SK-N-MC (cell line): ENCODE measurements around the gene SPDYE1.
"Not testable (repeated sequence)": the region's sequence is repeated elsewhere in the genome, so short reads cannot be mapped to it uniquely, and the experiment has no call there.

Experiments used
- DNase-seq: peaks from one replicate; pipeline ENCODE4 v3.0.0-alpha.2; 2011; ENCODE audit warnings: low read depth, low spot score
- H3K27ac ChIP-seq: fragments of 200-600 bp; sonication (generic); 2 replicates; pipeline ENCODE4 v1.5.1; 2016; ENCODE audit warnings: mixed run types
- H3K36me3 ChIP-seq: fragments of 200-600 bp; sonication (generic); 2 replicates; pipeline ENCODE4 v1.6.1; 2017; ENCODE audit warnings: antibody characterized with exemption, low read length, mixed read lengths; ENCODE audit not compliant: insufficient read depth
- H3K4me3 ChIP-seq: fragments of 200-600 bp; sonication (generic); 2 replicates; pipeline ENCODE4 v1.5.1; 2016
- H3K9ac ChIP-seq: fragments of 200-600 bp; sonication (generic); 2 replicates; pipeline ENCODE4 v1.8.0; 2017; ENCODE audit warnings: mixed run types, mixed read lengths; ENCODE audit not compliant: insufficient read length
- H3K9me3 ChIP-seq: fragments of 200-600 bp; sonication (generic); 2 replicates; pipeline ENCODE4 v1.6.1; 2017; ENCODE audit warnings: low read depth, mild to moderate bottlenecking, antibody characterized with exemption, low read length, moderate library complexity, mixed read lengths
- EZH2 ChIP-seq: fragments of 200-600 bp; sonication (generic); IDR thresholded peaks from one replicate; pipeline ENCODE4 v1.6.1; 2017; ENCODE audit warnings: antibody characterized with exemption
- FOXP2 ChIP-seq: optimal IDR thresholded peaks from 2 replicates; pipeline ENCODE3; 2011; ENCODE audit warnings: mild to moderate bottlenecking, moderate library complexity; ENCODE audit not compliant: insufficient read depth; ENCODE audit errors: extremely low read length, control extremely low read depth
- POLR2AphosphoS5 ChIP-seq: IDR thresholded peaks from 2 replicates; pipeline ENCODE4 v1.6.1; 2012; ENCODE audit warnings: mild to moderate bottlenecking, low read depth, low read length, borderline replicate concordance

Gene SPDYE1

GRCh38 chr7:43977525-43977924, 20.2 kb upstream of the SPDYE1 start:
- H3K36me3 ChIP-seq = no peaks in the 10 kb centered on the region
- TF ChIP-seq FOXP2 (no peak), EZH2 (no peak), POLR2AphosphoS5 (no peak)
- no peaks in the 10 kb centered on the region for H3K9me3 ChIP-seq
- H3K9ac ChIP-seq = no peak overlapping the region
- DNase-seq = no peak
- H3K4me3 ChIP-seq = no peak overlapping the region
- no peak overlapping the region for H3K27ac ChIP-seq

GRCh38 chr7:43978102-43978501, 19.6 kb upstream of the SPDYE1 start:
- H3K36me3 ChIP-seq, H3K9me3 ChIP-seq, H3K27ac ChIP-seq, DNase-seq, H3K4me3 ChIP-seq, H3K9ac ChIP-seq: not testable (repeated sequence)

GRCh38 chr7:43982848-43983247, 14.8 kb upstream of the SPDYE1 start:
- not testable (repeated sequence) for H3K9me3 ChIP-seq, DNase-seq, H3K36me3 ChIP-seq, H3K9ac ChIP-seq, H3K4me3 ChIP-seq, H3K27ac ChIP-seq

GRCh38 chr7:43983736-43984135, 14.0 kb upstream of the SPDYE1 start:
- not testable (repeated sequence) for H3K27ac ChIP-seq, H3K36me3 ChIP-seq, H3K9ac ChIP-seq, DNase-seq, H3K4me3 ChIP-seq, H3K9me3 ChIP-seq

GRCh38 chr7:43985904-43986864, 11.5 kb upstream of the SPDYE1 start:
- not testable (repeated sequence) for H3K4me3 ChIP-seq, H3K9ac ChIP-seq, H3K36me3 ChIP-seq, H3K27ac ChIP-seq, DNase-seq, H3K9me3 ChIP-seq

GRCh38 chr7:43987476-43987875, 10.2 kb upstream of the SPDYE1 start:
- not testable (repeated sequence) for H3K9me3 ChIP-seq, H3K4me3 ChIP-seq, H3K9ac ChIP-seq, DNase-seq, H3K36me3 ChIP-seq, H3K27ac ChIP-seq

GRCh38 chr7:43990011-43990585, 7.6 kb upstream of the SPDYE1 start:
- H3K4me3 ChIP-seq = not testable (repeated sequence)

GRCh38 chr7:43990829-43991228, 6.9 kb upstream of the SPDYE1 start:
- not testable (repeated sequence) for H3K9ac ChIP-seq, H3K4me3 ChIP-seq, DNase-seq, H3K36me3 ChIP-seq, H3K27ac ChIP-seq, H3K9me3 ChIP-seq

More at GRCh38 chr7:43990011-43990585, 7.6 kb upstream of the SPDYE1 start:
- H3K9ac ChIP-seq, H3K36me3 ChIP-seq, H3K27ac ChIP-seq, DNase-seq, H3K9me3 ChIP-seq: not testable (repeated sequence)

GRCh38 chr7:43992896-43993295, 4.8 kb upstream of the SPDYE1 start:
- not testable (repeated sequence) for H3K9ac ChIP-seq, DNase-seq, H3K27ac ChIP-seq, H3K4me3 ChIP-seq, H3K36me3 ChIP-seq, H3K9me3 ChIP-seq

- H3K9me3 ChIP-seq, H3K9ac ChIP-seq, DNase-seq, H3K4me3 ChIP-seq, H3K36me3 ChIP-seq, H3K27ac ChIP-seq: not testable (repeated sequence)
Observed at GRCh38 chr7:43994681-43995080, 3.0 kb upstream of the SPDYE1 start.

GRCh38 chr7:44012081-44012480, 14.4 kb downstream of the SPDYE1 start:
- H3K9ac ChIP-seq, H3K4me3 ChIP-seq, H3K27ac ChIP-seq, H3K9me3 ChIP-seq, H3K36me3 ChIP-seq, DNase-seq: not testable (repeated sequence)

GRCh38 chr7:44015090-44015489, 17.4 kb downstream of the SPDYE1 start:
- not testable (repeated sequence) for H3K4me3 ChIP-seq, DNase-seq, H3K27ac ChIP-seq, H3K9ac ChIP-seq, H3K36me3 ChIP-seq, H3K9me3 ChIP-seq
